Astrocyte (in vitro differentiated cells and primary cell): ENCODE data around the gene PROKR1. TPM values are rescaled to one million over a fixed set of nuclear protein-coding genes. Genes with fewer than 3 reads are reported as not detected.

Source experiments
- DNase-seq: peaks from one replicate; pipeline ENCODE4 v3.0.0-alpha.2; 2010; ENCODE audit warnings: low read depth
- FAIRE-seq: peaks from 2 replicates; lab custom pipeline; 2011; peaks lifted over from hg19 to GRCh38; lab: Jason Lieb, UNC
- H2AFZ ChIP-seq: 2 replicates; pipeline ENCODE4 v1.6.0; 2012; ENCODE audit warnings: low read depth, low read length, inconsistent platforms
- H3K27ac ChIP-seq: 2 replicates; pipeline ENCODE4 v1.5.1; 2011; ENCODE audit warnings: low read depth, low read length, inconsistent platforms
- H3K27me3 ChIP-seq: 2 replicates; pipeline ENCODE4 v1.6.0; 2011; ENCODE audit warnings: low read length, inconsistent platforms; ENCODE audit not compliant: insufficient read depth
- H3K36me3 ChIP-seq: 2 replicates; pipeline ENCODE4 v1.5.1; 2011; ENCODE audit warnings: low read length, inconsistent platforms; ENCODE audit not compliant: insufficient read depth
- H3K4me1 ChIP-seq: 2 replicates; pipeline ENCODE4 v1.5.1; 2011; ENCODE audit warnings: low read length, inconsistent platforms; ENCODE audit not compliant: insufficient read depth
- H3K4me2 ChIP-seq: 2 replicates; pipeline ENCODE4 v1.6.0; 2012; ENCODE audit warnings: low read length, inconsistent platforms
- H3K4me3 ChIP-seq: 2 replicates; pipeline ENCODE4 v1.5.1; 2011; ENCODE audit warnings: low read depth, mild to moderate bottlenecking, low read length, inconsistent platforms; ENCODE audit not compliant: insufficient read depth
- H3K79me2 ChIP-seq: 2 replicates; pipeline ENCODE4 v1.6.0; 2012; ENCODE audit warnings: mild to moderate bottlenecking, low read length, inconsistent platforms; ENCODE audit not compliant: insufficient read depth
- H3K9ac ChIP-seq: 2 replicates; pipeline ENCODE4 v1.6.0; 2012; ENCODE audit warnings: mild to moderate bottlenecking, low read length, inconsistent platforms
- H3K9me3 ChIP-seq: 2 replicates; pipeline ENCODE4 v1.5.1; 2012; ENCODE audit warnings: low read depth, mild to moderate bottlenecking, low read length, inconsistent platforms; ENCODE audit not compliant: insufficient read depth
- H4K20me1 ChIP-seq: 2 replicates; pipeline ENCODE4 v1.6.0; 2012; ENCODE audit warnings: low read length, inconsistent platforms; ENCODE audit not compliant: insufficient read depth
- H3K27ac Mint-ChIP-seq: one replicate; pipeline ENCODE4 v1.8.0; 2021; ENCODE audit warnings: mild to moderate bottlenecking, mixed read lengths; ENCODE audit not compliant: unreplicated experiment
- H3K27me3 Mint-ChIP-seq: one replicate; pipeline ENCODE4 v1.8.0; 2021; ENCODE audit warnings: low read depth, mixed read lengths; ENCODE audit not compliant: unreplicated experiment
- H3K36me3 Mint-ChIP-seq: one replicate; pipeline ENCODE4 v1.8.0; 2021; ENCODE audit warnings: low read depth, mixed read lengths; ENCODE audit not compliant: unreplicated experiment
- H3K4me1 Mint-ChIP-seq: one replicate; pipeline ENCODE4 v1.8.0; 2021; ENCODE audit warnings: low read depth, mixed read lengths; ENCODE audit not compliant: unreplicated experiment
- H3K4me3 Mint-ChIP-seq: one replicate; pipeline ENCODE4 v1.8.0; 2021; ENCODE audit warnings: mild to moderate bottlenecking, moderate library complexity, mixed read lengths; ENCODE audit not compliant: unreplicated experiment
- H3K9me3 Mint-ChIP-seq: one replicate; pipeline ENCODE4 v1.8.0; 2021; ENCODE audit warnings: mild to moderate bottlenecking, mixed read lengths; ENCODE audit not compliant: unreplicated experiment
- EZH2 ChIP-seq: IDR thresholded peaks from 2 replicates; pipeline ENCODE4 v1.6.1; 2012; ENCODE audit warnings: mild to moderate bottlenecking, low read length, inconsistent platforms; ENCODE audit not compliant: insufficient read depth
- total RNA-seq: library from RNA; stranded (reverse); gene quantifications from 2 replicates; pipeline ENCODE4 v1.2.1, GENCODE V29; 2021
- TF ChIP-seq, protein P1 (sequence below): IDR thresholded peaks from 2 replicates; pipeline ENCODE4 v1.5.1; 2011; ENCODE audit warnings: low read depth, mild to moderate bottlenecking, inconsistent platforms, low read length, moderate library complexity; ENCODE audit not compliant: insufficient read depth

The PROKR1 gene
- total RNA-seq, 1 donor from 2014 or later: 0.05 TPM

DNA sequence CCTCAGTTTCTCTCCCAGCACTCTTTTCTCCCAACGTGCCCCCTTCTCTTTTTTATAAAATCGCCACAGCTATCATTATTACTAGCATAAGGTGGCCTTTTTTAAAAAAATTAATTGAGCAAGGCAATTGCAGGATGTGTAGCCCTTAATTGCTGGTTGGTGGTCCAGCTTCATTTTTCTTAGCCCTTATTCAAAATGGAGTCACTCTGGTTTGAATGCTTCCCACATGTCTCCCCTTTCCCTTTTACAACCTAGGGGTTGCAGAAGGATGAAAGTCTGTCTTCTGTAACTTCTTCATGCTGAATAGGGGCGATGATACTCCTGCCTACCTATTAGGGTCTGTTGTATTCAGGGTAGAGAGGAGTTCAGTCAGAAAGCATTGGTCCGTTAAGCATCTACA is 36.6 kb upstream of the PROKR1 start:
- Histone ChIP-seq H3K4me1 (no peaks in the 10 kb centered on the region), H3K27me3 (no peaks in the 10 kb centered on the region), H3K9me3 (no peaks in the 10 kb centered on the region), H2AFZ (no peak overlapping the region), H4K20me1 (no peaks in the 10 kb centered on the region), H3K79me2 (no peaks in the 10 kb centered on the region), H3K4me2 (no peak overlapping the region), H3K27ac (no peak overlapping the region), H3K9ac (no peak overlapping the region), H3K36me3 (no peaks in the 10 kb centered on the region), H3K4me3 (no peak overlapping the region)
- Mint-ChIP-seq H3K4me3 (no peak overlapping the region), H3K9me3 (peaks cover 6% of the 10 kb centered on the region), H3K27ac (no peak overlapping the region), H3K4me1 (no peaks in the 10 kb centered on the region), H3K36me3 (peaks cover 4% of the 10 kb centered on the region), H3K27me3 (no peaks in the 10 kb centered on the region)
- no peak for FAIRE-seq
- TF ChIP-seq, protein P1, sequence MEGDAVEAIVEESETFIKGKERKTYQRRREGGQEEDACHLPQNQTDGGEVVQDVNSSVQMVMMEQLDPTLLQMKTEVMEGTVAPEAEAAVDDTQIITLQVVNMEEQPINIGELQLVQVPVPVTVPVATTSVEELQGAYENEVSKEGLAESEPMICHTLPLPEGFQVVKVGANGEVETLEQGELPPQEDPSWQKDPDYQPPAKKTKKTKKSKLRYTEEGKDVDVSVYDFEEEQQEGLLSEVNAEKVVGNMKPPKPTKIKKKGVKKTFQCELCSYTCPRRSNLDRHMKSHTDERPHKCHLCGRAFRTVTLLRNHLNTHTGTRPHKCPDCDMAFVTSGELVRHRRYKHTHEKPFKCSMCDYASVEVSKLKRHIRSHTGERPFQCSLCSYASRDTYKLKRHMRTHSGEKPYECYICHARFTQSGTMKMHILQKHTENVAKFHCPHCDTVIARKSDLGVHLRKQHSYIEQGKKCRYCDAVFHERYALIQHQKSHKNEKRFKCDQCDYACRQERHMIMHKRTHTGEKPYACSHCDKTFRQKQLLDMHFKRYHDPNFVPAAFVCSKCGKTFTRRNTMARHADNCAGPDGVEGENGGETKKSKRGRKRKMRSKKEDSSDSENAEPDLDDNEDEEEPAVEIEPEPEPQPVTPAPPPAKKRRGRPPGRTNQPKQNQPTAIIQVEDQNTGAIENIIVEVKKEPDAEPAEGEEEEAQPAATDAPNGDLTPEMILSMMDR: no peak
- no peak for TF ChIP-seq EZH2
- no peak for DNase-seq

DNA sequence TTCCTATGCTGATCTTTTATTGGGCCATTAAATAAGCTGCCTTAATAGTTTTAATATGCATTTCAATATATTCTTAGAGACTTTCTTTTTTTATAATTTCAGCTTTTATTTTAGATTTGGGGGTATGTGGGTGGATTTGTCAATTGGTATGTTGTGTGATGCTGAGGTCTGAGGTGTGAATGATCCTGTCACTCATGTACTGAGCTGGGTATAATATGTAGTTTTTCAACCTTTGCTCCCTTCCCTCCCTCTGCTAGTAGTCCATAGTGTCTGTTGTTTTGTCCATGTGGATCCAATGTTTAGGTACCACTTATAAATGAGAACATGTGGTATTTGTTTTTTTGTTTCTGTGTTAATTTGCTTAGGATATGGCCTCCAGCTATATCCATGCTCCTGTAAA is 35.5 kb upstream of the PROKR1 start:
- no peak for DNase-seq
- Mint-ChIP-seq H3K27me3 (no peaks in the 10 kb centered on the region), H3K9me3 (peaks cover 7% of the 10 kb centered on the region), H3K4me1 (no peaks in the 10 kb centered on the region), H3K27ac (no peak overlapping the region), H3K36me3 (peaks cover 4% of the 10 kb centered on the region), H3K4me3 (no peak overlapping the region)
- Histone ChIP-seq H3K4me1 (no peaks in the 10 kb centered on the region), H3K4me3 (no peak overlapping the region), H3K27ac (no peak overlapping the region), H3K27me3 (no peaks in the 10 kb centered on the region), H3K4me2 (no peak overlapping the region), H3K36me3 (no peaks in the 10 kb centered on the region), H3K9ac (no peak overlapping the region), H4K20me1 (no peaks in the 10 kb centered on the region), H3K79me2 (no peaks in the 10 kb centered on the region), H3K9me3 (no peaks in the 10 kb centered on the region), H2AFZ (no peak overlapping the region)
- TF ChIP-seq EZH2: no peak
- TF ChIP-seq, protein P1: no peak
- FAIRE-seq: no peak

DNA sequence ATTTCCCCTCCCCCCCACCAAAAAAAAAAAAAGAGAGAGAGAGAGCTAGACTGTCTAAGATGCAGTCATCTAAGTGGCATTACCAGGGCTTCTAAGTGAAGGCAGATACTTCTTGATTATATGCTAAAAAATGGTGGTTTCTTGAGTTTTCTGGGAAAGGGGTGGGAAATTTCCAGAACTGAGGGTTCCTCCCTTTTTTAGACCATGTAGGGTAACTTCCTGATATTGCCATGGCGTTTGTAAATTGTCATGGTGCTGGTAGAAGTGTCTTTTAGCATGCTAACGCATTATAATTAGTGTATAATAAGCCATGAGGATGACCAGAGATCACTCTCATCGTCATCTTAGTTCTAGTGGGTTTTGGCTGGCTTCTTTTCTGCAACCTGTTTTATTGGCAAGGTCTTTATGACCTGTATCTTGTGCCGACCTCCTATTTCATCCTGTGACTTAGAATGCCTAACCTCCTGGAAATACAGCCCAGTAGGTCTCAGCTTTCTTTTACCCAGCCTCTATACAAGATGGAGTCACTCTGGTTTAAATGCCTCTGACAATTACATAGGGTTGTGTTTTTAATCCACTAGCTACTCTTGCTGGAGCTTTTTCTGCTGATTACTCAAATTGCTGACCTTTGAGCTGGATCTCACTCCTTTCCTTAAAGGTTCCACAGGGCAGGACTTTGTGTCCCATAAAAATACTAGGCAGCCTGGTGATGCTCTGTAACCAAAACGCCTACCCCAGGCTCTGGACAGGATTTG is 30.4 kb upstream of the PROKR1 start:
- DNase-seq (no peak), FAIRE-seq (no peak)
- Histone ChIP-seq H3K9me3 (no peaks in the 10 kb centered on the region), H2AFZ (no peak overlapping the region), H3K9ac (no peak overlapping the region), H4K20me1 (no peaks in the 10 kb centered on the region), H3K4me3 (no peak overlapping the region), H3K27ac (no peak overlapping the region), H3K4me1 (no peaks in the 10 kb centered on the region), H3K79me2 (no peaks in the 10 kb centered on the region), H3K27me3 (no peaks in the 10 kb centered on the region), H3K36me3 (no peaks in the 10 kb centered on the region), H3K4me2 (no peak overlapping the region)
- H3K4me3 Mint-ChIP-seq: no peak overlapping the region
- H3K36me3 Mint-ChIP-seq: peaks cover 4% of the 10 kb centered on the region
- H3K9me3 Mint-ChIP-seq: peaks cover 5% of the 10 kb centered on the region
- H3K27me3 Mint-ChIP-seq: no peaks in the 10 kb centered on the region
- H3K4me1 Mint-ChIP-seq: no peaks in the 10 kb centered on the region
- no peak overlapping the region for H3K27ac Mint-ChIP-seq
- TF ChIP-seq EZH2: no peak
- TF ChIP-seq, protein P1: no peak
